SK-N-SH (cell line): ENCODE measurements around the gene OVAAL. TPM values are rescaled to one million over a fixed set of nuclear protein-coding genes. Genes with fewer than 3 reads are reported as not detected.

Source experiments
- CTCF ChIA-PET: fragments of 300-600, 350-600 bp; formaldehyde crosslinking; extraction: SDS; loops from one replicate; lab custom pipeline; 2021; lab: Yijun Ruan, JAX
- POLR2A ChIA-PET: fragments of 350-600 bp; sonication (Branson Sonifier 250); formaldehyde crosslinking; extraction: SDS; loops from one replicate; lab custom pipeline; 2020; ENCODE audit warnings: antibody characterized with exemption, inconsistent platforms; lab: Yijun Ruan, JAX
- DNase-seq: peaks from one replicate; pipeline ENCODE4 v3.0.0; 2012
- H2AFZ ChIP-seq: fragments of 200-600 bp; sonication (generic); 2 replicates; pipeline ENCODE4 v1.8.1; 2016; ENCODE audit warnings: antibody characterized with exemption, mild to moderate bottlenecking, low read depth
- H3F3A ChIP-seq: fragments of 200-600 bp; sonication (generic); replicated peaks from 2 replicates; pipeline ENCODE3; 2016; ENCODE audit warnings: antibody characterized with exemption, mild to moderate bottlenecking; ENCODE audit not compliant: insufficient read depth
- H3K27ac ChIP-seq, 2 experiments: fragments of 200-500 bp in 1 of 2; fragments of 200-600 bp in 1 of 2; sonication (Bioruptor generic) in 1 of 2; sonication (generic), shearing (Covaris generic) in 1 of 2; 2 replicates each; pipeline versions ENCODE4 v1.5.1 to v1.6.1; 2014 to 2016; ENCODE audit warnings: low read depth in 2 of 2, inconsistent platforms in 1 of 2, low read length in 1 of 2, mild to moderate bottlenecking in 1 of 2, mixed read lengths in 1 of 2
- H3K27me3 ChIP-seq: fragments of 200-600 bp; sonication (generic), shearing (Covaris generic); 2 replicates; pipeline ENCODE4 v1.6.1; 2016; ENCODE audit warnings: mixed run types; ENCODE audit not compliant: insufficient read depth
- H3K36me3 ChIP-seq, 2 experiments: fragments of 200-500 bp in 1 of 2; fragments of 200-600 bp in 1 of 2; sonication (Bioruptor generic) in 1 of 2; sonication (generic) in 1 of 2; replicated peaks in 1 of 2; 2 replicates each; pipeline versions ENCODE3 to v1.5.1; 2014 to 2016; ENCODE audit warnings: low read length in 1 of 2, mild to moderate bottlenecking in 1 of 2; ENCODE audit not compliant: insufficient read depth in 2 of 2, control insufficient read depth in 1 of 2
- H3K4me1 ChIP-seq, 2 experiments: fragments of 200-500 bp in 1 of 2; fragments of 200-600 bp in 1 of 2; sonication (Bioruptor generic) in 1 of 2; sonication (generic), shearing (Covaris generic) in 1 of 2; 2 replicates each; pipeline versions ENCODE4 v1.5.1 to v1.6.1; 2014 to 2016; ENCODE audit warnings: low read depth in 1 of 2, low read length in 1 of 2, mixed run types in 1 of 2; ENCODE audit not compliant: insufficient read depth in 2 of 2, control insufficient read depth in 1 of 2
- H3K4me2 ChIP-seq: fragments of 200-600 bp; sonication (generic), shearing (Covaris generic); 2 replicates; pipeline ENCODE4 v1.6.1; 2017; ENCODE audit warnings: mixed run types
- H3K4me3 ChIP-seq, 2 experiments: fragments of 200-500 bp in 1 of 2; fragments of 200-600 bp in 1 of 2; sonication (Bioruptor generic) in 1 of 2; sonication (generic), shearing (Covaris generic) in 1 of 2; 2 replicates each; pipeline versions ENCODE4 v1.5.1 to v1.8.1; 2014 to 2016; ENCODE audit warnings: low read depth in 2 of 2, inconsistent platforms in 1 of 2, low read length in 1 of 2, mild to moderate bottlenecking in 1 of 2, mixed read lengths in 1 of 2, moderate library complexity in 1 of 2
- H3K79me2 ChIP-seq: fragments of 200-600 bp; sonication (generic); 2 replicates; pipeline ENCODE4 v1.8.1; 2017; ENCODE audit warnings: mild to moderate bottlenecking; ENCODE audit not compliant: insufficient read depth
- H3K9ac ChIP-seq: fragments of 200-600 bp; sonication (generic); 2 replicates; pipeline ENCODE4 v1.6.1; 2017; ENCODE audit warnings: mixed run types
- H3K9me2 ChIP-seq: fragments of 200-600 bp; sonication (generic); 2 replicates; pipeline ENCODE4 v1.6.1; 2017; ENCODE audit warnings: mixed run types
- H3K9me3 ChIP-seq: fragments of 200-600 bp; sonication (generic); 2 replicates; pipeline ENCODE4 v1.6.1; 2017; ENCODE audit warnings: mixed run types, mild to moderate bottlenecking, moderate library complexity
- H4K20me1 ChIP-seq: fragments of 200-600 bp; sonication (generic); 2 replicates; pipeline ENCODE4 v1.6.1; 2017; ENCODE audit warnings: mild to moderate bottlenecking, mixed run types; ENCODE audit not compliant: insufficient read depth
- CHD2 ChIP-seq: fragments of 150-350 bp; IDR thresholded peaks from 2 replicates; pipeline ENCODE4 v1.6.1; 2018; ENCODE audit warnings: low read length; ENCODE audit not compliant: partially characterized antibody
- ELF1 ChIP-seq: IDR thresholded peaks from 2 replicates; pipeline ENCODE4 v1.4.0; 2012
- FOSL2 ChIP-seq: IDR thresholded peaks from 2 replicates; pipeline ENCODE4 v1.4.0; 2012; ENCODE audit warnings: low read depth, mild to moderate bottlenecking, moderate library complexity, borderline replicate concordance
- MXI1 ChIP-seq: IDR thresholded peaks from 2 replicates; pipeline ENCODE4 v1.6.1; 2012; ENCODE audit warnings: mild to moderate bottlenecking, low read depth, low read length, improper control_type of control experiment
- NFIC ChIP-seq: IDR thresholded peaks from 2 replicates; pipeline ENCODE4 v1.4.0; 2012; ENCODE audit warnings: borderline replicate concordance
- NRF1 ChIP-seq: IDR thresholded peaks from 2 replicates; pipeline ENCODE4 v1.6.1; 2012; ENCODE audit warnings: low read depth, mild to moderate bottlenecking, low read length
- POLR2AphosphoS5 ChIP-seq: IDR thresholded peaks from 2 replicates; pipeline ENCODE4 v1.6.1; 2012; ENCODE audit warnings: low read depth, low read length
- RFX5 ChIP-seq: IDR thresholded peaks from 2 replicates; pipeline ENCODE4 v1.6.1; 2012; ENCODE audit warnings: mild to moderate bottlenecking, improper control_type of control experiment, low read length
- RXRA ChIP-seq: IDR thresholded peaks from 2 replicates; pipeline ENCODE4 v1.4.0; 2012; ENCODE audit warnings: low read depth, mild to moderate bottlenecking, borderline replicate concordance
- SIN3A ChIP-seq: IDR thresholded peaks from 2 replicates; pipeline ENCODE4 v1.6.1; 2012; ENCODE audit warnings: low read depth, mild to moderate bottlenecking, low read length, moderate library complexity, borderline replicate concordance
- SMC3 ChIP-seq: IDR thresholded peaks from 2 replicates; pipeline ENCODE4 v1.6.1; 2012; ENCODE audit warnings: low read depth, low read length, improper control_type of control experiment
- TAF1 ChIP-seq: IDR thresholded peaks from 2 replicates; pipeline ENCODE4 v1.6.1; 2012; ENCODE audit warnings: low read depth, mild to moderate bottlenecking, low read length, moderate library complexity, borderline replicate concordance
- TCF12 ChIP-seq: IDR thresholded peaks from 2 replicates; pipeline ENCODE4 v1.4.0; 2012
- WGBS: methylation state at CpG from one replicate; pipeline ENCODE4 v1.1.6; 2017; ENCODE audit warnings: low lambda C conversion rate; 5-methylcytosine and 5-hydroxymethylcytosine counted together
- polyA plus RNA-seq, 3 experiments: library from polyadenylated mRNA; depleted of rRNA; stranded (reverse); fragments of >200 nt; gene quantifications; 2 replicates each; pipeline ENCODE4 v1.2.3, GENCODE V29; 2012
- TF ChIP-seq, protein P1 (sequence below): fragments of 200-600 bp; sonication (generic); IDR thresholded peaks from 2 replicates; pipeline ENCODE4 v1.6.1; 2017; ENCODE audit warnings: antibody characterized with exemption, mild to moderate bottlenecking, moderate library complexity
- TF ChIP-seq, protein P2 (sequence below): IDR thresholded peaks from 2 replicates; pipeline ENCODE4; 2012
- TF ChIP-seq, protein P3 (sequence below): IDR thresholded peaks from 2 replicates; pipeline ENCODE4 v1.4.0; 2012; ENCODE audit warnings: low read depth, borderline replicate concordance

OVAAL gene
- polyA plus RNA-seq, 1 of the 3 experiments (the other 2 are of a cell fraction) = not detected

DNA sequence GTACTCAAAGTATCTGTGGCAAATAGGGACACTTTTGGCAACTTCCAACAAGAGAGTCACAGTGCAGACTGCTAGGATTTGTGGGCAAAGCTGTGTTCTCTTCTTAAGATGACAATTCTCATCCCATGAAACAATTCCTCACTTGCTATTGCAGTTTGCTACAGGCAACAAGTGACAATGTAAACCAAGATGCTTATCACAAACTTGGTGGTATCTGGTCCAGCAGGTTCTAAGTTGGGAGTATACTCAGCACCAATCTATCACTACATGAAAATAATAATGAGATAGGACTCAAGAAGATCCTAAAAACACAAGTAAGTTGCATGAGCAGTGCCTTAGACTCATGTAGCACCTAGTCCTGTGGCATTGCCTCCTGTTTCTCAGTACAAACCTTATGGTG, 3.4 kb upstream of the OVAAL start:
- POLR2A ChIA-PET = no interaction called here
- H2AFZ ChIP-seq = no peak overlapping the region
- H3K9me3 ChIP-seq = no peaks in the 10 kb centered on the region
- no peaks in the 10 kb centered on the region for H4K20me1 ChIP-seq
- H3K9me2 ChIP-seq = no peaks in the 10 kb centered on the region
- no peaks in the 10 kb centered on the region; a peak in 1 of 4 replicates for H3K4me1 ChIP-seq
- CTCF ChIA-PET = interaction anchor here (1.2 to 1.3 kb wide), 2 partner anchors 9 to 586 kb away, joined by 3 to 4 read pairs; no protein-coding TSS in a partner anchor
- H3K9ac ChIP-seq = no peak overlapping the region
- H3K4me2 ChIP-seq = no peak overlapping the region
- no peak overlapping the region for H3K4me3 ChIP-seq
- no peak for TF ChIP-seq TAF1
- no peak for TF ChIP-seq CHD2
- no peak for TF ChIP-seq SIN3A
- TF ChIP-seq, all 33 proteins: peak for 0
- H3K79me2 ChIP-seq = no peaks in the 10 kb centered on the region
- no peaks in the 10 kb centered on the region for H3K27me3 ChIP-seq
- DNase-seq = no peak
- H3K36me3 ChIP-seq = no peaks in the 10 kb centered on the region
- H3K27ac ChIP-seq = no peak overlapping the region
- H3F3A ChIP-seq = no peaks in the 10 kb centered on the region

DNA sequence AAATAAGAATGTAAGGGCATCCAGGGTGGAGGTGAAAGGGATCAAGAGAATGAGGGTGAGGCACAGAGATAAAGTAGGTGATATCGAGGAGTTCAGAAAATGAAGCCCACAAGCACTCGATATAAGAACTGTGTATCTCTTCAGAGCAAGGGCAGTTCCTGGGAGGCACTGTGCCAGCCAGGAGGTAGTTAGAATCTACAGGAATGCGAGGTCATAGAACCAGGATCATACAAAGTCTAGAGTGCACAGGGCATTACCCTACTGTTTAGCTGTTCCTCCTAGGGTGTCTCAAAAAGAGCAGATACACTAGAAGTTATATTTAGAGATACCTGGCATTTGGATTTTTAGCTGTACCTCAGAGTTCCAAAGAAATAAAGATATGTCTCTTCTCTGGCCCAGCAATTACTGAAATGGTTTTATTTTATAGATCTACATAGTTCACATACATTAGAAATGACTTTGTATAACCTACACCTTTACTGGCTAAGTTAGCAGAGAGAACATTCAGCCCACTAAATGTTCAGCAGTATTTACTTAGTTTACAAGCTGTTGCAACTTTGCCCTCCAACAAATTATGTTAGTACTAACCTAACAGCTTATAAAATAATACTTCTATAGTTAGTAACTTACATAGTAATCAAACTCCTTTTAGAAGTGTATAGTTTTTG, 1.6 kb downstream of the OVAAL start:
- no peak overlapping the region for H3K4me2 ChIP-seq
- CTCF ChIA-PET = interaction anchor here (1.2 to 1.4 kb wide), 2 partner anchors 9 to 303 kb away, joined by 3 to 4 read pairs; no protein-coding TSS in a partner anchor
- H3K27ac ChIP-seq = peak overlapping the region; percentile 39 to 40; a peak in 2 of 4 replicates
- H3K79me2 ChIP-seq = no peaks in the 10 kb centered on the region
- no peak for DNase-seq
- peak overlapping the region; percentile 11; the same call in 1 of the 2 replicates for H2AFZ ChIP-seq
- H3K4me3 ChIP-seq = no peak overlapping the region
- POLR2A ChIA-PET = no interaction called here
- peaks cover 16 to 18% of the 10 kb centered on the region in 2 experiments for H3K4me1 ChIP-seq
- 37% methylated on average over 3 of the region's 3 CpGs for WGBS
- no peaks in the 10 kb centered on the region for H3K27me3 ChIP-seq
- no peaks in the 10 kb centered on the region for H3K36me3 ChIP-seq
- no peak overlapping the region for H3K9ac ChIP-seq
- H3K9me2 ChIP-seq = no peaks in the 10 kb centered on the region
- no peaks in the 10 kb centered on the region for H3K9me3 ChIP-seq
- H4K20me1 ChIP-seq = no peaks in the 10 kb centered on the region
- H3F3A ChIP-seq = no peaks in the 10 kb centered on the region
- TF ChIP-seq TCF12 (no peak), ELF1 (no peak), MXI1 (no peak), NFIC (no peak), TAF1 (no peak), NRF1 (no peak), FOSL2 (no peak), RFX5 (no peak), SMC3 (no peak), RXRA (no peak), POLR2AphosphoS5 (no peak)
- TF ChIP-seq, protein P1, sequence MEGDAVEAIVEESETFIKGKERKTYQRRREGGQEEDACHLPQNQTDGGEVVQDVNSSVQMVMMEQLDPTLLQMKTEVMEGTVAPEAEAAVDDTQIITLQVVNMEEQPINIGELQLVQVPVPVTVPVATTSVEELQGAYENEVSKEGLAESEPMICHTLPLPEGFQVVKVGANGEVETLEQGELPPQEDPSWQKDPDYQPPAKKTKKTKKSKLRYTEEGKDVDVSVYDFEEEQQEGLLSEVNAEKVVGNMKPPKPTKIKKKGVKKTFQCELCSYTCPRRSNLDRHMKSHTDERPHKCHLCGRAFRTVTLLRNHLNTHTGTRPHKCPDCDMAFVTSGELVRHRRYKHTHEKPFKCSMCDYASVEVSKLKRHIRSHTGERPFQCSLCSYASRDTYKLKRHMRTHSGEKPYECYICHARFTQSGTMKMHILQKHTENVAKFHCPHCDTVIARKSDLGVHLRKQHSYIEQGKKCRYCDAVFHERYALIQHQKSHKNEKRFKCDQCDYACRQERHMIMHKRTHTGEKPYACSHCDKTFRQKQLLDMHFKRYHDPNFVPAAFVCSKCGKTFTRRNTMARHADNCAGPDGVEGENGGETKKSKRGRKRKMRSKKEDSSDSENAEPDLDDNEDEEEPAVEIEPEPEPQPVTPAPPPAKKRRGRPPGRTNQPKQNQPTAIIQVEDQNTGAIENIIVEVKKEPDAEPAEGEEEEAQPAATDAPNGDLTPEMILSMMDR = no peak
- TF ChIP-seq, protein P2, sequence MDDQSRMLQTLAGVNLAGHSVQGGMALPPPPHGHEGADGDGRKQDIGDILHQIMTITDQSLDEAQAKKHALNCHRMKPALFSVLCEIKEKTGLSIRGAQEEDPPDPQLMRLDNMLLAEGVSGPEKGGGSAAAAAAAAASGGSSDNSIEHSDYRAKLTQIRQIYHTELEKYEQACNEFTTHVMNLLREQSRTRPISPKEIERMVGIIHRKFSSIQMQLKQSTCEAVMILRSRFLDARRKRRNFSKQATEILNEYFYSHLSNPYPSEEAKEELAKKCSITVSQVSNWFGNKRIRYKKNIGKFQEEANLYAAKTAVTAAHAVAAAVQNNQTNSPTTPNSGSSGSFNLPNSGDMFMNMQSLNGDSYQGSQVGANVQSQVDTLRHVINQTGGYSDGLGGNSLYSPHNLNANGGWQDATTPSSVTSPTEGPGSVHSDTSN = no peak
- TF ChIP-seq, protein P3, sequence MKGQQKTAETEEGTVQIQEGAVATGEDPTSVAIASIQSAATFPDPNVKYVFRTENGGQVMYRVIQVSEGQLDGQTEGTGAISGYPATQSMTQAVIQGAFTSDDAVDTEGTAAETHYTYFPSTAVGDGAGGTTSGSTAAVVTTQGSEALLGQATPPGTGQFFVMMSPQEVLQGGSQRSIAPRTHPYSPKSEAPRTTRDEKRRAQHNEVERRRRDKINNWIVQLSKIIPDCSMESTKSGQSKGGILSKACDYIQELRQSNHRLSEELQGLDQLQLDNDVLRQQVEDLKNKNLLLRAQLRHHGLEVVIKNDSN = no peak
